Measurements from ENCODE around the gene HSPA14. TPM values are rescaled to one million over a fixed set of nuclear protein-coding genes. Genes with fewer than 3 reads are reported as not detected.
"Not testable (repeated sequence)": the region's sequence is repeated elsewhere in the genome, so short reads cannot be mapped to it uniquely, and the experiment has no call there.

Gene HSPA14
- total RNA-seq, 1 donor from 2014 or later: 10.0 TPM

DNA sequence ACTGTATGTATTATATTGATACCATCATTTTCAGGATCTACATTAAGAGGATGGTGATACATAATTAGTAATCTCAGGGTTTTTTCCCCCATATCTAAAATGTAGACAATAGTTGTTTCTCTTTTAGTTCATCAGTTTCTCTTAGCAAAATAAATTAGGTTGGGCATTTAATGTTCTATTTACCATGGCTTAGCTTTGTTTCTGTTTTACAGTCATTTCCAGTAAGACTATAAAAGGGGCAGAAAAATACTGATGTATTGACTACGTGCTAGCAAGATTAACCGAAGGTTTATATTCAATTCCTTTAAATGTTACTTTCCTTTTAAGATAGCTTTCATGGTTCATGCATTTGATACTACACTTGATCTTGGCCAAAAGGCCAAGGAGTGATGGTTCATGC, 66.8 kb downstream of the HSPA14 start:
- intact Hi-C loops (cut with DNase I): no loop called here
- Histone ChIP-seq H3K9me3 (no peaks in the 10 kb centered on the region), H3K4me1 (no peaks in the 10 kb centered on the region), H3K27ac (no peak overlapping the region), H3K4me3 (no peak overlapping the region), H3K27me3 (no peaks in the 10 kb centered on the region), H3K36me3 (peaks cover 30% of the 10 kb centered on the region)
- TF ChIP-seq, protein P1, sequence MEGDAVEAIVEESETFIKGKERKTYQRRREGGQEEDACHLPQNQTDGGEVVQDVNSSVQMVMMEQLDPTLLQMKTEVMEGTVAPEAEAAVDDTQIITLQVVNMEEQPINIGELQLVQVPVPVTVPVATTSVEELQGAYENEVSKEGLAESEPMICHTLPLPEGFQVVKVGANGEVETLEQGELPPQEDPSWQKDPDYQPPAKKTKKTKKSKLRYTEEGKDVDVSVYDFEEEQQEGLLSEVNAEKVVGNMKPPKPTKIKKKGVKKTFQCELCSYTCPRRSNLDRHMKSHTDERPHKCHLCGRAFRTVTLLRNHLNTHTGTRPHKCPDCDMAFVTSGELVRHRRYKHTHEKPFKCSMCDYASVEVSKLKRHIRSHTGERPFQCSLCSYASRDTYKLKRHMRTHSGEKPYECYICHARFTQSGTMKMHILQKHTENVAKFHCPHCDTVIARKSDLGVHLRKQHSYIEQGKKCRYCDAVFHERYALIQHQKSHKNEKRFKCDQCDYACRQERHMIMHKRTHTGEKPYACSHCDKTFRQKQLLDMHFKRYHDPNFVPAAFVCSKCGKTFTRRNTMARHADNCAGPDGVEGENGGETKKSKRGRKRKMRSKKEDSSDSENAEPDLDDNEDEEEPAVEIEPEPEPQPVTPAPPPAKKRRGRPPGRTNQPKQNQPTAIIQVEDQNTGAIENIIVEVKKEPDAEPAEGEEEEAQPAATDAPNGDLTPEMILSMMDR (IDR thresholded peaks at IDR 0.05): no peak
- no peak for ATAC-seq
- DNase-seq: no peak

- intact Hi-C loops (cut with DNase I): no loop called here
- Histone ChIP-seq H3K4me1 (no peaks in the 10 kb centered on the region), H3K36me3 (peaks cover 39% of the 10 kb centered on the region), H3K27ac (no peak overlapping the region), H3K9me3 (no peaks in the 10 kb centered on the region), H3K27me3 (no peaks in the 10 kb centered on the region), H3K4me3 (no peak overlapping the region)
- ATAC-seq (no peak), DNase-seq (no peak)
- TF ChIP-seq, protein P1 (IDR thresholded peaks at IDR 0.05): no peak
Measured at GRCh38 chr10:14905890-14906289, 67.8 kb downstream of the HSPA14 start.

DNA sequence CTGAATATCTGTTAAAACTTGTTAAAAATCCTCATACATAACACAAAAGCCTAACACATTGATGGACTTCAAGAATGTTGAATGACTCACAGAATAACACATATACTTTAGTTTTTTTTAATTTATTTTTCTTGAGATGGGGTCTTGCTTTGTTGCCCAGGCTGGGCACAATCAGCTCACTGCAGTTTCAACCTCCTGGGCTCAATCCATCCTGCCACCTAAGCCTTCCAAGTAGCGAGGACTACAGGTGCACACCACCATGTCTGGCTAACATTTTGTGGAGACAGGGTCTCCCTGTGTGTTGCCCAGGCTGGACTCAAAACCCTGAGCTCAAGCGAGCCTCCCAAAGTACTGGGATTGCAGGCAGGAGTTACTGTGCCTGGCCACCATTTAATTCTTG, 68.7 kb downstream of the HSPA14 start:
- intact Hi-C loops (cut with DNase I): no loop called here
- TF ChIP-seq, protein P1 (IDR thresholded peaks at IDR 0.05): no peak
- H3K27ac ChIP-seq: no peak overlapping the region
- H3K36me3 ChIP-seq: peaks cover 48% of the 10 kb centered on the region
- no peaks in the 10 kb centered on the region for H3K4me1 ChIP-seq
- no peak overlapping the region for H3K4me3 ChIP-seq
- H3K27me3 ChIP-seq: no peaks in the 10 kb centered on the region
- ATAC-seq (no peak), DNase-seq (no peak)
- H3K9me3 ChIP-seq: no peaks in the 10 kb centered on the region

GRCh38 chr10:14907591-14907990, 69.5 kb downstream of the HSPA14 start:
- H3K4me1 ChIP-seq; H3K9me3 ChIP-seq; DNase-seq; H3K4me3 ChIP-seq; ATAC-seq; H3K27me3 ChIP-seq; intact Hi-C loops (cut with DNase I); H3K27ac ChIP-seq: not testable (repeated sequence)
- H3K36me3 ChIP-seq: peaks cover 56% of the 10 kb centered on the region

DNA sequence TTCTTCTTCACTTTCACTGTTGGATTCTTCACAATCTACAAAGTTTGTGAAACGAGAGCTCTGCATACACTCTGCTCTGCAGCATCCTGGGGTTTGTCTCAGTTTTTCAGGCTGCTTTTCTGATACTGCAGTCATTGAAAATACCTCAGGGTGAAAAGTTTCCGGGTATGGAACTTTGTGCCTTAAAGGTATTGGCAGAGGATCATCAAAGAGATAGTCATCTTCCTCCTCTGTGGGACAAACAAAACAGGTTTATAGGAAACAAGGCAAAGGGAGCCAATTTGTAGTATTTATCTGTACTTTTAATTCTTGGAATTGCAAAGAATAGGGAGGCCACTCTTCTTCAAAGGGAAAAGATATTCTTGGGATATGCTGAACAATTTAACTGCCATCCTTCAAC, 71.0 kb downstream of the HSPA14 start:
- no peak for DNase-seq
- no peak for ATAC-seq
- Histone ChIP-seq H3K4me1 (no peaks in the 10 kb centered on the region), H3K9me3 (no peaks in the 10 kb centered on the region), H3K27me3 (no peaks in the 10 kb centered on the region), H3K36me3 (peaks cover 69% of the 10 kb centered on the region), H3K4me3 (no peak overlapping the region), H3K27ac (no peak overlapping the region)
- intact Hi-C loops (cut with DNase I): no loop called here
- TF ChIP-seq, protein P1 (IDR thresholded peaks at IDR 0.05): no peak

- no peak for ATAC-seq
- TF ChIP-seq, protein P1 (IDR thresholded peaks at IDR 0.05): no peak
- peaks cover 80% of the 10 kb centered on the region for H3K36me3 ChIP-seq
- H3K9me3 ChIP-seq: no peaks in the 10 kb centered on the region
- no peaks in the 10 kb centered on the region for H3K4me1 ChIP-seq
- no peak overlapping the region for H3K27ac ChIP-seq
- DNase-seq: no peak
- H3K4me3 ChIP-seq: no peak overlapping the region
- H3K27me3 ChIP-seq: no peaks in the 10 kb centered on the region
- intact Hi-C loops (cut with DNase I): no loop called here
Measured at GRCh38 chr10:14910953-14911352, 72.8 kb downstream of the HSPA14 start.

All from upper lobe of right lung (tissue), 1 donor.